Activated gamma-delta T cell (primary cell): Measurements from ENCODE around the gene SUGP2.
"Not testable (repeated sequence)": the region's sequence is repeated elsewhere in the genome, so short reads cannot be mapped to it uniquely, and the experiment has no call there.

Source experiments
- DNase-seq: peaks from one replicate; lab custom pipeline; 2025; lab: John Stamatoyannopoulos, UW

Gene SUGP2

DNA sequence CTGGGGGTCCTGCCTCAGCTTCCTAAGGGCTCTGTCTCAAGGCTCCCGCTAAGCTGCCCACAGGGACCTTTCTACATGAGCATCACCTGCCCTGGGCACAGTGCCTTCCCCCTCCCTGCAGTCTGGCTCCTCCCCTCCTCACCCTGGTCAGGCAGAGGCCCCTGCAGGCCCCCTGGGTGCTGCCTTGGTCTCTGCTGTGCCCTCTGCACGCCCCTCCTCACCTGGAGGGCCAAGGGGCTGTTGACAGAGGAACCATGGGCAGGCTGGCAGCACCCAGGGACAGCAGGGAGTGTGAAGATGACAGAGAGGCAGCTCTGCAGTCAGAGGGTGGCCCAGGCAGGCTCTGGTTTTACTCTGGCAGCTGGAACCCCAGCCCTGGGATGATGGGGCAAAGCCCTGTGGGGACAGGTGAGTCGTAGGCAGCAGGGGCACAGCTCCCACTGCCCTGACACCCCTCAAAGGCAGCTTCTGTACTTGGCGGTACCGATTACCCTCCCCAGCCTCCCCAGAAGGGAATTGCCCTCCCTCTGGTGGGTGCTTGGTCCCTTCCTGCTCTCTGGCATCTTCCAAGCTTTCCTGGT is 43.1 kb downstream of the SUGP2 start:
- DNase-seq, result no peak

DNA sequence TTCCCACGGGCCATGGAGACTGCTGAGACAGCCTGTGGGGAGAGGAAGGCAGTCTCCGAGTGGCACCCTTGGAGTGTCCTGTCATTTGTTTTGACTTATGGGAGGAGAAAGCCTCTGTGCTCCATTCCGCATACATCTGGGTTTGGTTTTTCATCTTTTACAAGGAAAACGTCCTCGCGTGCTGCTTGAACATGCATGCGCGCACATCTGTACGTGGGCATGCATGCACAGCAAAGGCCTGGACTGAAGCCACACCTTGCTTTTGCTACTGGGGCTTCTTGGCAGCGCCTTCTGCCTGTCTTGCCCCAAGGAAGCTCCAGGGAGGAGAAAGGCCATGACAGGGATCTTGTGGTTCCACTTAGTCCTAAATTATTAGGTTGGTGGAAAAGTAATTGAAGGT is 44.0 kb downstream of the SUGP2 start:
- DNase-seq, result no peak

DNA sequence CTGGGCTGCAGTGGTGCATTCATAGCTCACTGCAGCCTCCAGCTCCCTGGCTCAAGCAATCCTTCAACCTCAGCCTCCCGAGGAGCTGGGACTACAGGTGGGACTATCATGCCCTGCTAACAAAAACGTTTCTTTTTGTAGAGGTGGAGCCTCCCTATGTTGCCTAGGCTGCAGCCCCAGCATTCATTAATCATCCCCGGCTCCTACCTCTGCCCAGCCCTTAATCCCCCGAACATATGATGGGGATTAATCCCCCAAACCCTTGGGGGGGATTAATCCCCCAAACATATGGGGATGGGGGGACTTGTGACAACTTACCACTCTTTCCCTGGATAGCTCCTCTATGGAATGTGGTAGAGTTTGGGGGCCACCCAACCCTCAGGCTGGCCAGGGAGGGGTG is 45.9 kb downstream of the SUGP2 start:
- no peak for DNase-seq

DNA sequence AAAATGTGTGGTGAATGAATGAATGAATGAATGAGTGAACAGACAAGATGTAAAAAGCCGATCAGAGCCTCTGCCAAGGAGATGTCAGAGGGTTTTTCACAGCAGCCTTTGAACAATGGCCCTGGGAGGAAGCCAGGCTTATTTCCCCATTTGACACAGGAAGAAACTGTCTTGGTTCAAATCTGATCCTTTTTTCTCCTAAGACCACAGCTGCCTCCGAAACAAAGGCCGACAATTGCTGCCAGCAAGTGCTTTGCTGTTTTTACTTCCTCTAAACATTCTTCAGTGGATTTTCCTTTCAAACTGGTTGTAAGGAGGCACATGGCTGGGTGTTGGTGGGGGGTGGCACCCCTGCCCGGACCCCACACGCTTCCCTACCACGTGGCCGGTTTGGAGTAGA is 48.1 kb downstream of the SUGP2 start:
- no peak for DNase-seq

DNA sequence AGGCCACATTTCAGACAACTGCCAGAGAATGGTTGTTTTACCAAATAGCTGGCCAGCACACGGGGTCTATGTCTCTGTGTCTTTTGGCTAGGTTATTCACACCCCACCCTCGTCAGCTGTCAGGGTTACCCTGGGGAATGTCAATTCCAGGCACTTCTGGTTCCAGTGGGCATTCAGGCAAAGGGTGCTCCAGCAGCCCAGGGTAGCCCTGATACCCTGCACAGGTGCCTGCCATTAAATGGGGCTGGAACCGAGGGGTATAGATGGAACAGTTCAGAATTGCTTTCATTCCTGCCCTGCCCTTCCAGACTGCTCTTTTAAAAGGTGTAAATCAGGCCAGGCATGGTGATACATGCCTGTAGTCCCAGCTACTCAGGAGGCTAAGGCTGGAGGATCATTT is 49.1 kb downstream of the SUGP2 start:
- DNase-seq, result no peak

DNA sequence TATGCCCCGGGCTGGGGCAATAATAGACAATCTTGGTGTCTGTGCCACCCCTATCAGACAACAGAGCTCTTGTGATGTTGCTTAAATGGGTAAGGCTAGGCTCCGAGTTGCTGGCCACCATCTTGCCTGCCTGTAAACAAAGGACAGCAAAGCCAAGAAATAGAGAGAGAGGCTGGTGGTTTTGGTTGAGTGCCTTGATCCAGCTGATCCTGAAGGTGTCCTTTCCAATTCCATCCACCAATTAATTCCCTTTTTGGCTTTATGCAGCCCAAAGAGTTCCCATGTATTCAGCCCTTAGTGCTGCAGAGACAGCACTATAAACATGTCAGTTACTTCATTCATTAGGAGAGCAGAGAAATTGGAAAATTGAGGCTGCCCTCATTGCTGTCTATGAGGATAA is 50.6 kb downstream of the SUGP2 start:
- no peak for DNase-seq

GRCh38 chr19:18980432-18981020 is 52.8 kb downstream of the SUGP2 start:
- no peak for DNase-seq

- DNase-seq, result no peak
Observed at GRCh38 chr19:18978616-18979015, 54.7 kb downstream of the SUGP2 start.

DNA sequence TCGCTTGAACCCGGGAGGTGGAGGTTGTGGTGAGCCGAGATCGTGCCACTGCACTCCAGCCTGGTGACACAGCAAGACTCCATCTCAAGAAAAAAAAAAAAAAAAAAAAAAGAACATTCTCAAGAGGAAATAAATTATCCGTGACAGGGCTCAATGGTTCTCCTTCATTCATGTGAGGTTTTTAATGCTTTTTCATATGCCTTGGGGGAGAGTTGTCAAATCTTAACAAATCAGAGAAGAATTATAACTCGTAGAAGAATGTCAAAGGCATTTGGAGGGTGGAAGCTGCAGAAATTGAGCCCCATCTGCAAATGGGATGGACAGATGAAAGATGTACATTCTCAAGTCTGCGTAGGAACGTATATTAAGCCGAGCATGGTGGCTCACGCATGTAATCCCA is 57.4 kb downstream of the SUGP2 start:
- DNase-seq, result no peak

GRCh38 chr19:18975011-18975410 is 58.3 kb downstream of the SUGP2 start:
- DNase-seq, result no peak

DNA sequence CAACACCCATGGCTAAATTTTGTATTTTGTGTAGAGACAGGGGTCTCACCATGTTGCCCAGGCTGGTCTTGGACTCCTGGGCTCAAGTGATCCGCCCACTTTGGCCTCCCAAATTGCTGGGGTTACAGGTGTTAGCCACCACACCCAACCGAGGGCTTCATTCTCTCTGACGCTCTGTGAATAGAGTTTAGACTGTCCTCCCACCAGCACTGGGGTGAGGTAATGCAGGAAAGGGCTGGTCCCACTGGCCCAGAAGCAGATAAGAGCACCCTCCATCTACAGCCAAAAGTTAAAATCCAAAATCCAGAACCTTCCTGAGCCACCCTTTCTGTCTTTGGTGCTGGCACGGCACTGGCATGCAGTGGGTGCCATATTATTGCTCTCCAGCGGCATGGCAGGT is 60.5 kb downstream of the SUGP2 start:
- DNase-seq, result no peak

DNA sequence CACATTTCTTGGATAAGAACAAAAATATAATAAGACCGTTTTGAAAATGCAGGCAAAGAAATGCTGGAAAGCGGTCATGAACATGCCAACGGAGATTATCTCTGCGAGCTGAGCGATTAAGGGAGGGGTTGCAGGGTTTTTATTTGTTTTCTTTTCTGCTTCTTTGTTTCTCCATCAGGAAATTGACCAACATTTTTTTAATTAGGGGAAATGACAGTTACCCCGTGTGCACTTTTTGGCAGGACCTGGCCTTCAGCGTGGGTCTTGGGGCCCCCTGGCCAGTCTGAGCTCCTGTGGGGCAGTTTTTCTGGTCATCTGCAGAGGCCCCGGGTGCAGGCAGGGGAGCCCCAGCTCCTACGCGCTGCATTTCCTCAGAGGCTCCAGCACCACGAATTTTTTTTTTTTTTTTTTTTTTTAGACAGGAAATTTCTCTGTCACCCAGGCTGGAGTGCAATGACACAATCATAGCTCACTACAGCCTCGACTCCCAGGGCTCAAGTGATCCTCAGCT is 61.0 kb downstream of the SUGP2 start:
- no peak for DNase-seq

DNA sequence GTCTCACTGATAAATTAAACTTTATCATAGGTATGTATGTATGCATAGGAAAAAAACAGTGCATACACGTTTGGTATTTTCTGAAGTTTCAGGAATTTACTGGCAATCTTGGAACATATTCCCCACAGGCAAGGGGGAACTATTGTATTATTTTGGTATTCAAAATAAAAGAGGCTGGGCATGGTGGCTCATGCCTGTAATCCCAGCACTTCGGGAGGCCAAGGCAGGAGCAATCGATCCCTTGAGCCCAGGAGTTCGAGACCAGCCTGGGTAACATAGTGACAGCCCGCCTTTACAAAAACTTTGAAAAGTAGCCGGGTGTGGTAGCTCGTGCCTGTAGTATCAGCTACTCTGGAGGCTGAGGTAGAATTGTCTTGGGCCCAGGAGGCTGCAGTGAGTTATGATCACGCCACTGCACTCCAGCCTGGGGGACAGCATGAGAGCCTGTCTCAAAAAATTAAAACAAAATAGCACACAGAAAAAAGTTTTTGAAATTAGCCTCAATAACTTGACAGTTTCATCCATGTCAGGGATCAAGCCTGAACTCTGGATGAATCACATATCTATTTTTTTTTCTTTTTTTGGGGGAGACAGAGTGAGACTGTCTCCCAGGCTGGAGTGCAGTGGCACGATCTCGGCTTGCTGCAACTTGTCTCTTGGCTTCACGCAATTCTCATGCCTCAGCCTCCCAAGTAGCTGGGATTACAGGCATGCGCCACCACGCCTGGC is 63.2 kb downstream of the SUGP2 start:
- DNase-seq, result no peak

GRCh38 chr19:18967358-18968146 is 65.8 kb downstream of the SUGP2 start:
- DNase-seq, result no peak

DNA sequence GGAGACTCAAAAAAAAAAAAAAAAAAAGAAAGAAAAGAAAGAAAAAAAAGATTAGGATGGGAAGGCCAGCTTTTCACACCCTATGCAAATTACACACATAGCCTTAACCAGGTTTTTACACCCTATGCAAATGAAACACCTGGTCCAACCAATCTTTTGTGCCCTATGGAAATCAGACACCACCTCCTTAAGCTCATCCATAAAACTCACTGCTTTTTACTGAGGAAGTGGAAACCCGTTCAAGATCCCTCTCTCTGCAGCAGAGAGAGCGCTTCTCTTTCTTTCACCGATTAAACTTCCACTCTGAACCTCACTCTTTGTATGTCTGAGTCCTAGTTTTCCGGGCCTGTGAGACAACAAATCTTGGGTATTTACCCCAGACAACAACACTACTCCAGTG is 67.0 kb downstream of the SUGP2 start:
- no peak for DNase-seq

DNA sequence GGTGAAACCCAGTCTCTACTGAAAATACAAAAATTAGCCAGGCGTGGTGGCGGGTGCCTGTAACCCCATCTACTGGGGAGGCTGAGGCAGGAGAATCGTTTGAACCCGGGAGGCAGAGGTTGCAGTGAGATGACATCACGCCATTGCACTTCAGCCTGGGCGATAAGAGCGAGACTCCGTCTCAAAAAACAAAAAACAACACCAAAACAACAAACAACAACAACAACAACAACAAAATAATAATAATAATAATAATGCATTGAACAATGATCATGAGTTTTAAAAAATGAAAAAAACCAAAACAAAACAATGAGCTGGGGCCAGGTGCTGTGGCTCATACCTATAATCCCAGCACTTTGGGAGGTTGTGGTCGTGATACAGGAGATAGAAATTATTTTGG is 69.2 kb downstream of the SUGP2 start:
- no peak for DNase-seq

GRCh38 chr19:18961767-18962620 is 71.3 kb downstream of the SUGP2 start:
- no peak for DNase-seq

DNA sequence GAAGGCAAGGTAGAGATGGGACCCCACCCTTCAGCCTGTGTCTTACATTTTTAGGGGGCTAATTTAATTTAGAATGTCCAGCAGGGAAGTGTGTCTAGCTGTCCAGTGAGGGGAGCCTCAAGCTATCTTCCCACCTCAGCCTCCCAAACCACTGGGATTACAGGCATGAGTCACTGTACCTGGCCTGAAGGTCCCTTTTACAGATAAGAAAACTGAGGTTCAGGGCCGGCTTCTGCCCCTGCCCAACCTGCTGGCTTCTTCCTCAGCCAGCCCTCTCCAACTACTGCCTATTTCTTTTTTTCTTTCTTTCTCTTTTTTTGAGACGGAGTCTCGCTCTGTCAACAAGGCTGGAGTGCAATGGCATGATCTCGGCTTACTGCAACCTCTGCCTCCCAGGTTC is 72.9 kb downstream of the SUGP2 start:
- no peak for DNase-seq

DNA sequence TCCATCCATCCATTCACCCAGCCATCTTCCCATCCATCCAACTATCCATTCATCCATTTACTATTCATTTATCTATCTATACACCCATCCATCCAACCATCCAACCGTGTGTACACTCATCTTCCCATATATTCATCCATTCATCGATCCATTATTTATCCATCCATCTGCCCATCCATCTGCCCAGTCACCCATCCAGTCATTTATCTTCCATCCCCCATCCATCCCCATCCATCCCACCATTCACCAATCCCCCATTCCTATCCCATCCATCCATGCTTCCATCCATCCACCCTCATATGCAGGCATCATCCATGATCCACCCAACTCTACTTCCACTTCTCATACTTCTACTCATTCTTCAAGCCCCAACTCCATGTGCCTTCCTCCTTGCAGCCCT is 78.3 kb downstream of the SUGP2 start:
- no peak for DNase-seq

DNA sequence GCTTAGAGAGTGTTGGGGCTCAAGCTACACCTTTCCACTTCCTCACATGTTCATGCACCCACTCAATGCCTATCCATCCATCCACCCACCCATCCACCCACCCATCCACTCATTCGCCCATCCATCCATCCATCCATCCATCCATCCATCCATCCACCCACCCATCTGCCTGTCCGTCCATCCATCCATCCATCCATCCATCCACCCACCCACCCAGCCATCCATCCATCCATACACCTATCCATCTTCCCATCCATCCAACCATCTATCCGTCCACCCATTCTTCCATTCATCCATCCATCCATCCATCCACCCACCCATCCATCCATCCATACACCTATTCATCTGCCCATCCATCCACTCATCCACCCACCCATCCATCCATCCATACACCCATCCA is 79.2 kb downstream of the SUGP2 start:
- DNase-seq, result no peak

DNA sequence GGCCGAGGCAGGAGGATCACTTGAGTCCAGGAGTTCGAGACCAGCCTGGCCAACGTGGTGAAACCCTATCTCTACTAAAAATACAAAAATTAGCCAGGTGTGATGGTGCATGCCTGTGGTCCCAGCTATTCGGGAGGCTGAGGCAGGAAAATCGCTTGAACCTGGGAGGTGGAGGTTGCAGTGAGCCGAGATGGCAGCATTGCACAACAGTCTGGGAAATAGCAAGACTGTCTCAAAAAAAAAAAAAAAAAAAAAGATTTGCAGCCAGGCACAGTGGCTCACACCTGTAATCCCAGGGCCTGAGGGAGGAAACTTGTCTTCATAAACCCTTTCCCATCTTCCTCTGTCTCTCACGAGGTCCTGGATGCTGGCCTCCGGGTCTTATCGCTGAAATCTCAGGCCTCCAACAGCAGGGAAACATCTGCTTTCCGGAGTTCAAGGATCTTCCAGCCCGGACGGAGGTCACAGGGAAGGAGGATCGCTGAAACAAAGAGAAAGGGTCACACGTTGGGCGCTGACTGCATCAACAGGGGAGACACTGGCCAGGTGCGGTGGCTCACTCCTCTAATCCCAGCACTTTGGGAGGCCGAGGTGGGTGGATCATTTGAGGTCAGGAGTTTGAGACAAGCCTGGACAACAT is 80.8 kb downstream of the SUGP2 start:
- DNase-seq, result not testable (repeated sequence)
